ENCODE data around the gene GPR183. TPM values are rescaled to one million over a fixed set of nuclear protein-coding genes. Genes with fewer than 3 reads are reported as not detected.

GPR183 gene
- total RNA-seq, 1 experiment from 2014 or later, result 49.6 TPM

DNA sequence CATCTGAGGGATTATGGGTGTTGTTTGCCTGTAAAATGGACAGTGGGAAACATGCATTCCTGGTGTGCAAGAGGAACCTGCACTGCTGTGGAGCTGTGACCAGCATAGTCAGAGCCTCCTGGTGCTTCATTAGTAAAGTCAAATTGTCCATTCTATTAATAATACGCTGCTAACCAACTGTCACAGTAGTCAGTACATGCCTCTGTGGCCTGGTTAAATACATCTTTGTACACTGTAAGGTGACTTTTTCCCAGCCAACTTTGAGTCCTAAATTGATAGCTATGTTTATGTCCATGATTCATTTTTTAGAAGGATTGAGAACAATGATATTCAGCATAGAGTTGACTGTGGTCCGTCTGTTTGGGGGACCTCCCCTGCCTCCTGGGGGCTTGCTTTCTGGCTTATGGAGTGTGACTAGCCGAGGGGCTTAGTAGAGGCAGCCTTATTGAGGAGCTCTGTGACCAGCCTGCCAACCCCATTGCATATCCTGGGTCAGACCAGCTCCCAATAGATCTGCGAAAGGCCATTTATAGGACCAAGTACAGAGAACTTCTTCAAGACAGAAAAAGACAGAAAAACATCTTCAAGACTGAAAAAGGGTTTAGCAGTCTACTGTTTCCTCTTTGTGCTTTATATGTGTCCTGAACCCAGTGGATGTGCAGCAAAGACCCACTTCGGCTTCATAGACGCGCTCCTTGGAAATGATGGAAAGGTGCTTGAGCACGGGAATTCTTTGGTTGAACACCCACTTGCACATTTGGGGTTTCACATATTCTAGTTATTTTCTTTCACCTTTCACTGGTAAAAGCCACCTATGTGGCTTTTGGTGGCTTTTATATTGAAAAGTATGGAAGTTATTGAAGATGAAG, 4.3 kb downstream of the GPR183 start:
- Histone ChIP-seq H3K9me3 (replicated peaks) (no peaks in the 10 kb centered on the region), H3K4me3 (no peak overlapping the region), H3K27me3 (replicated peaks) (no peaks in the 10 kb centered on the region), H3K4me1 (replicated peaks) (peaks cover 20% of the 10 kb centered on the region), H3K36me3 (no peaks in the 10 kb centered on the region), H3K27ac (no peak overlapping the region)
- no peak for DNase-seq (ENCODE audit: low read depth in 1 of 2, low spot score in 2 of 2)

DNA sequence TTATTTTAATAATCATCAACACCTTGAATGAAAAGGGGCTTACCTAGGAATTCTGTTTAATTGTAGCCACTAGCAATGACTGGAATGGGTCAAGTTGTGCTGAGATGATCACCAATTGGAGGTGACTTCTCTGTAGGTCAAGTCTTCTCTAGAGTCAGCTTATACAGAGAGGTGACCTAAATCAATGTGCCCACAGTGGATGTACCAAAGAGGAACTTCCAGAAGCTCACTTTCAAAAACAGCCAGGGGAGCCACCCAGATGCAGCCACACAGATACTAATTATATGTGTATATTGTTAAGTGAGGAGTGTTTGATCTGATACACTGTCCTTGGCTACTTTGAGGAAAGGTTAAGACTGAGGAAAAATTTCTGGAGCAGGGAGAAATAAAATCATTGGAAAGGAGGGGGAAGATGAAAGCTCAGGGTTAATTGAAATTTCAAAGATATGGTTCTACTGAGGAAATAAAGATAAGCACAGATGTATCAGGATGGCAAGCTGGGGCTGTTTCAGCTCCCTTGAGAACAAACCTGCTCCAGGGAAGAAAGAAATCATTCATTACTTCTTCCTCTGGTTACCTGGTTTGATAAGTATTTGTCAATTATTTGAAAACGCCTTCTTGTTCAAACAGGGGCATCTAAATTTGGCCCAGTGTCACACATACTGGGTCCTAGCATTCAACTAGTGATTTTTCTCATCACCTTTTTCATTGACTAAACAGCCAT, 5.1 kb downstream of the GPR183 start:
- no peak for DNase-seq (ENCODE audit: low read depth in 1 of 2, low spot score in 2 of 2)
- Histone ChIP-seq H3K27me3 (replicated peaks) (no peaks in the 10 kb centered on the region), H3K9me3 (replicated peaks) (no peaks in the 10 kb centered on the region)

DNA sequence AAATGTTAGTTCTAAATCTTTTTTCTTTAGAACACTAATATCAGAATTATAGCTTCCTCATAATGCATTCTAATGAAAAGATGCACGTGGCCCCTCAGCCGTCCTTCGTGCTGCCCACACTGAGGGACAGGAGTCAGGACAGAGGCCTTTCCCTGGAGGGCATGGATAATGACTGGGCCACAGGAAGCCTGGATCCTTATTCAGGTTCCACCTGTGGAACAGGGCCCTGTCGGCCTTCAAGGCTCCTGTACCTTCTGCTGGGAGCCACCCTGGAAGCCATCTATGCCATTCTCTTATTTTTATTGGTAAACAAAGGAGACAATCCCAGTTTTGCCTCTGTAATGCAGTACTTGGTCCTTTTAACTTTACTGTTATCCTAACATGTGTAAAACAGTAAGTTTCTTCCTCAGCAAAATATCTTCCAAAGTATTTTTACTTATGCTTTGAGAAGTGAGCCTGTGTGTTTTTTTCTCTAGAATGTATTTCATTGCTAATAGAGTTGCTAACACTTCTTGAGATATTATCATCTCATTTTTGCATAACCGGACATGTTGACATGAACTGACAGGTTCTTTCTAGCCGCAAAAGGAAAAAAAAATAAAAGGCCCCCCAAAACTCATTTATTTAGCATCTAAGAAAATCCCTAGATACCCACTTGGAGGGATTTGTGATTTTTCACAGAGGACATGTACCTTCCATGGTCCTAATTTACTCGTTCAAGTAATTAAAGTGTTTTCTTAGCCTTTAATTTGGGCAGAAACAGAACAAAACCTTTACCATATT, 6.0 kb downstream of the GPR183 start:
- Histone ChIP-seq H3K4me1 (replicated peaks) (peaks cover 3% of the 10 kb centered on the region), H3K4me3 (no peak overlapping the region), H3K27me3 (replicated peaks) (no peaks in the 10 kb centered on the region), H3K9me3 (replicated peaks) (no peaks in the 10 kb centered on the region), H3K36me3 (no peaks in the 10 kb centered on the region), H3K27ac (no peak overlapping the region)
- peak in 1 of 2 experiments; percentile 66 for DNase-seq (ENCODE audit: low read depth in 1 of 2, low spot score in 2 of 2)

More for the DNA sequence above, 5.1 kb downstream of the GPR183 start:
- Histone ChIP-seq H3K4me3 (no peak overlapping the region), H3K36me3 (no peaks in the 10 kb centered on the region), H3K27ac (no peak overlapping the region), H3K4me1 (replicated peaks) (peaks cover 12% of the 10 kb centered on the region)

DNA sequence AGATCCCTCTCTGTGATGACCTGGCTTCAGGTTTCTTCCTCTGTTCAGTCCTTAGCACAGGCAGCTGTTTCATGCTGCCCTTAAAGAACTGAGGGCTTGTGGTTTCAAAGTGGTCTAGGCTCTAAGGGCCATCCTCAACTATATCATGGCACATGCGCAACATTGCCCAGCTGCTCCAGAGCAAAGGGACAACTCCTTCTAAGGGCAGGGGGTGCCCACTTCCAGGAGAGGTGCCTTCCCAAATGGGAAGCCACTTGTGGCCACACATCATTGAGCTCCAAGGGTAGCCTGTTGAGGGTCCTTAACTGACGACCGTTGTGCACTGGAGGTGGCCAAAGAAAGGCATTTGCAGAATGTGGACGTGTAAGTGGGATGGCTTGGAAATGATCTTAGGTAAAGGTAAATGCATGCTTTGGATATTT, 7.3 kb downstream of the GPR183 start:
- peak in 1 of 2 experiments; percentile 66 for DNase-seq (ENCODE audit: low read depth in 1 of 2, low spot score in 2 of 2)
- Histone ChIP-seq H3K36me3 (peaks cover 9% of the 10 kb centered on the region), H3K27ac (no peak overlapping the region), H3K27me3 (replicated peaks) (no peaks in the 10 kb centered on the region), H3K4me3 (no peak overlapping the region), H3K4me1 (replicated peaks) (no peaks in the 10 kb centered on the region; the same call in 1 of the 2 replicates), H3K9me3 (replicated peaks) (no peaks in the 10 kb centered on the region)

DNA sequence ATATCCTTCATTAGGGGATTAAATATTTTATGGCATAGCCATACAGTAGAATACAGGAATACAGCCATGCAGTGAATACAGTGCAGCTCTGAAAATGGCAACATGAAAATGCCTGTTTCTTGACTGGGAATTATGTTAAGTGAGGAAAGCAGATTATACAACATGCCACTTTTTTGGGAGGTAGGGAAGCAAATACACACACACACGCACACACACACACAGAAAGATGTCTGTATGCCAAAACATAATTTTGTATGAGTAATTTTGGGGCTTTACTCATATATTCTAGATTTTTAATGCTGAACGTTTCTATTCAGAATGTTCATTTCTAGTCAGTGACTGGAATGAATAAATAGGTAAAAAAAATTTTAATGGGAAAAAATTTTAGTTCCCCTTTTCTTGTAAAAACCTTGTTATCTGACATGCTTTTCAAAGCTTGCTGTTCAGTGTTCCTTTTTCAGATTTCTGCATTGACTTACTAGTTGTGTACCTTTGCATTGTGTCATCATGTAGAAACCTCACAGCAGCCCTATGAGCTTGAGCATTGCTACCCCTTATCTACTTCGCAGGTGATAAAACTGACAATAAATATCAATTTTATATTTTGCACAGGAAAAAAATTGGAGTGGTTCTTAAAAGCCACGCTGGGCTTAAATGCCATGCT, 7.8 kb downstream of the GPR183 start:
- Histone ChIP-seq H3K27me3 (replicated peaks) (no peaks in the 10 kb centered on the region), H3K27ac (no peak overlapping the region), H3K4me3 (no peak overlapping the region), H3K9me3 (replicated peaks) (no peaks in the 10 kb centered on the region), H3K36me3 (peaks cover 11% of the 10 kb centered on the region), H3K4me1 (replicated peaks) (no peaks in the 10 kb centered on the region; the same call in 1 of the 2 replicates)
- DNase-seq (ENCODE audit: low read depth in 1 of 2, low spot score in 2 of 2), result no peak

DNA sequence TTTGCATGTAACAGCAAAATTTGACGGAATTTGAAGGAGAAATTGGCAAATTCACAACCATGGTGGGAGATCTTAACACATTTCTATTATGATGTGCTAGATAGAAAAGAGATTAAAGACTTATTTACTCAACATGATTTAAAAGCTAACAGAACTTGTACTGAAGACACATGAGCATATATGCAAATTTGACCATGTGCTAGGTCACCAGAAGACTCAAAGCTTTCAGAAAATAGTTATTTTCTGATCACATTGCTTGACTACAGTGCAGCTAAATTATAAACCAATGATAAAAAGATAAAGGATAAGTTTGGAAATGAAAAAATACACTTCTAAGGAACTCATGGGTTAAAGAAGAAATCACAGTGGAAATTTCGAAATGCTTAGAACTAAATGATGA, 9.1 kb downstream of the GPR183 start:
- no peak overlapping the region for H3K27ac ChIP-seq
- peaks cover 14% of the 10 kb centered on the region for H3K36me3 ChIP-seq
- DNase-seq (ENCODE audit: low read depth in 1 of 2, low spot score in 2 of 2), result no peak
- no peaks in the 10 kb centered on the region for H3K9me3 ChIP-seq (replicated peaks)
- no peaks in the 10 kb centered on the region for H3K27me3 ChIP-seq (replicated peaks)
- H3K4me3 ChIP-seq, result no peak overlapping the region
- no peaks in the 10 kb centered on the region; the same call in 1 of the 2 replicates for H3K4me1 ChIP-seq (replicated peaks)

DNA sequence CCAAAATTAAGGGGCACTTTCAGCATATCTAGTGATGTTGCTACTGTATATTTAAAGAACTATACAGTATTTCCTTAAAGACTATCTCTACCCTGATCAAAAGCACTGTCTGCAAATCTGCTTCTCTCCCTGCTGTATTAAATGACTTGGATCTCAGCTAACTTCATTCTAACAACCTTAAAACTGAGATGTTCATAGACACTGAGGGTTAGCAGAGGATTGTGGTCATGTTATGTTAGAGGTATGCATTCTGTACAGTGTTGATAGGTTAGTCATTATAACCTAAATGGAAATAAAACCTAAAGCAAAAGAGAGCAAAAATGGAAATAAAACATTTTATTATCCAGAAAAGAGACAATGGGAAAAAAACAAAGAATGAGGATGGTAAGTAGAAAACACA, 9.9 kb downstream of the GPR183 start:
- peaks cover 14% of the 10 kb centered on the region for H3K36me3 ChIP-seq
- no peaks in the 10 kb centered on the region for H3K27me3 ChIP-seq (replicated peaks)
- H3K9me3 ChIP-seq (replicated peaks), result no peaks in the 10 kb centered on the region
- H3K4me1 ChIP-seq (replicated peaks), result no peaks in the 10 kb centered on the region; the same call in 1 of the 2 replicates
- no peak for DNase-seq (ENCODE audit: low read depth in 1 of 2, low spot score in 2 of 2)
- no peak overlapping the region for H3K27ac ChIP-seq
- no peak overlapping the region for H3K4me3 ChIP-seq

DNA sequence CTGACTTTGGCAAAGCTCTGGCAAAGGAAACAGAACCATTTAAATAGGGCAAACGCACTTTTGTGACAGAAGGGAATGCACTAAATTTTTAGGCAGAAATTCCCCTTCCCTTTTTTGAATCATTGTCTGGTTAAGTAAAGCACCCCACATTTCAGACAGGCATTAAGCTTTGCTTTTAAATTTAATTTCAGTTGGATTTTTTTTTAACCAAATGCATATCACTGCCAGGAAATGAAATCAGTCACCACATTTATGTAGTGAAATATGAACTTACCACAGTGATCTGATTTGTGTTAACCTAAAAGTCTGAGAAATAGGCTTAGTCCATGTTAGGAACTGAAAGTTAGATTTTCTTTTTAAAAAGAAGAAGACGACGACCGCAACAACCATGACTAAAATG, 10.8 kb downstream of the GPR183 start:
- Histone ChIP-seq H3K27me3 (replicated peaks) (no peaks in the 10 kb centered on the region), H3K4me3 (no peak overlapping the region), H3K4me1 (replicated peaks) (no peaks in the 10 kb centered on the region; the same call in 1 of the 2 replicates), H3K27ac (no peak overlapping the region), H3K9me3 (replicated peaks) (no peaks in the 10 kb centered on the region), H3K36me3 (peaks cover 14% of the 10 kb centered on the region)
- DNase-seq (ENCODE audit: low read depth in 1 of 2, low spot score in 2 of 2), result no peak

DNA sequence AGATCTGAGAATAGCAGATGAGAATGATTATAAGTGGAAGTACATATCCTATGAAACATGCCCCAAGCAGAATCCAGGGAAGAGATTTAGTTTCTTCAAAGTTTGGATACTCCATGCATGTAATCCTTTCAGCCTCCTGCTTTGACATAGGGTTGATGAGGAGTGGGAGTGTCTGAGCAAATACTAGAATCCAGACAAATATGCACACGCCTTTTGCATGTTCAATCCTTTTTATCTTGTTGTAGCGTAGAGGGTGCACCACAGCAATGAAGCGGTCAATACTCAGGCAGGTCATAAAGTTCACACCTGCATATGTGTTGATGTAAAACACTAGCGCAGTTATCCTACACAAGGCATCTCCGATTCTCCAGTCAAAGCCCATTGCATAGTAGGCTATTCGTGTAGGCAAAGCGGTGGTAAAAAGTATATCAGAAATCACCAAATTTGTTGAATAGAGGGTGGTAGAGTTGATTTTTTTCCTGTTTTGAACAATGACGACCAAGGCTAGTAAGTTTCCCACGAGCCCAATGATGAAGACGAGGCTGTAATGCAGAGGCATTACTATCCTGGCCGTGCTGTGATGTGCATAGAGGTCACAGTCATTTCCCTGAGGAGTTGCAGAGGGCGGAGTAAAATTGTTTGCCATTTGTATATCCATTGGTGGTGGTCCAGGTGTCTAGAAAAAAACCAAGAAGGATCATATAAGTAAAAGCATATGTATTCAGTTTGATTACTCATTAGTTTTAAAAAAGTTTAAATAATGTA, 11.5 kb downstream of the GPR183 start:
- Histone ChIP-seq H3K27ac (no peak overlapping the region), H3K9me3 (replicated peaks) (no peaks in the 10 kb centered on the region), H3K36me3 (peaks cover 14% of the 10 kb centered on the region), H3K27me3 (replicated peaks) (no peaks in the 10 kb centered on the region), H3K4me1 (replicated peaks) (no peaks in the 10 kb centered on the region; the same call in 1 of the 2 replicates), H3K4me3 (no peak overlapping the region)
- peak in 1 of 2 experiments; percentile 52 for DNase-seq (ENCODE audit: low read depth in 1 of 2, low spot score in 2 of 2)

DNA sequence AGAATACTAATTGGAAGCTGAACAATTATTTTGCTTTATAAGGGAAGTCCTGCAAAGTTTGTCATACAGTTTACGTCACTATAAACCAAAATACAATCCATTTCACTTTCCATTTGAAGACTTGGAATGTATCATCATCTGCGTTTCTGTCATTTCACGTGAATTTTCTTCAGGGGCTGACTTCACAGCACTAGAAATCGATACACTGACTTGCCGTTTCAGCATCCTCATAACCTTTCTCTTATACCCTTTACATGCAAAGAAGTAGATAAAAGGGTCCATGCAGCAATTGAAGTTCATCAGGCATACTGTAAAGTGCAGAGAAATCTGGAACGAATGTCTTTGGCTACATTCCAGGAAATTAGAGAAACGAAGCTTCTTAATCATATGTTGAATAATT, 12.2 kb downstream of the GPR183 start:
- no peaks in the 10 kb centered on the region for H3K9me3 ChIP-seq (replicated peaks)
- no peak overlapping the region for H3K27ac ChIP-seq
- no peak for DNase-seq (ENCODE audit: low read depth in 1 of 2, low spot score in 2 of 2)
- no peaks in the 10 kb centered on the region; the same call in 1 of the 2 replicates for H3K4me1 ChIP-seq (replicated peaks)
- peaks cover 14% of the 10 kb centered on the region for H3K36me3 ChIP-seq
- H3K4me3 ChIP-seq, result no peak overlapping the region
- H3K27me3 ChIP-seq (replicated peaks), result no peaks in the 10 kb centered on the region

DNA sequence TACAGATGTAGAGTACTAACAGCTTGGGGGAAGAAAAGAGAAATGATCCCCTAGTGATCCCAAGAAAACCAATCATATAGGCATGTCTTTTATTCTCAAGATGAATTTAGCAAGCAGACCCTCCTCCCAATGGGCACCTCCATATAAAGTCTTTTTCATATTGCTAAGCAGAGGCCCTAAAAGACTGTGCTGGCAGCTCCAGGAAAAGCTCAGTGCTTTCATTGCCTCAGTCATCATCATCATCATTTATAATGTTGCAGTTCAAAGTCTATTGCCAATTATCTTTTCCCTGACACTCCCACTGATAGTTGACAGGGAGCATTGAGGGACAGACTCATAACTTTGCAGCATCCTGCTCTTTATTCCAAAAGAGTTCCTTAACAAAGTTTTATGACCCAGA, 13.0 kb downstream of the GPR183 start:
- H3K9me3 ChIP-seq (replicated peaks), result no peaks in the 10 kb centered on the region
- H3K36me3 ChIP-seq, result peaks cover 15% of the 10 kb centered on the region
- no peaks in the 10 kb centered on the region for H3K27me3 ChIP-seq (replicated peaks)
- DNase-seq (ENCODE audit: low read depth in 1 of 2, low spot score in 2 of 2), result no peak
- H3K4me3 ChIP-seq, result no peak overlapping the region
- H3K4me1 ChIP-seq (replicated peaks), result no peaks in the 10 kb centered on the region; the same call in 1 of the 2 replicates
- H3K27ac ChIP-seq, result no peak overlapping the region

DNA sequence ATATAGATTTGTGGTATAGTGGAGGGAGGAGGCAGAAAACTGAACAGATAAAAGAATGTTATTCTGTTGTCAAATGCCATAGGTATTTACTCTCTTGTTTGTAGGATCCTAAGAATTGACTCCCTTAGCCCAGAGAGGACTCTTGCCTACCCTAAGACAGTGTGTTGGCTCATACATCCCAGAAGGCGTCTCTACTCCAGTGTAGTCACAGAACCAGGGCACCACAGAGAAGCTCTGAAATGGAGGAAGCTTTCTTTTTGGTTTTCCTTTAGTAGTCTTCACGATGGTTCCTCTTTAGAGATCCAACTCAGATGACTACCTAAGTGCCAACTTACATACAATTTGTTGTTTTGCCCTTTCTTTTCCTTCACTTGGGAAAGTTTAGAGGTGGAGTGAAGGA, 14.0 kb downstream of the GPR183 start:
- no peak overlapping the region for H3K4me3 ChIP-seq
- H3K27ac ChIP-seq, result no peak overlapping the region
- H3K36me3 ChIP-seq, result peaks cover 18% of the 10 kb centered on the region
- no peak for DNase-seq (ENCODE audit: low read depth in 1 of 2, low spot score in 2 of 2)
- H3K27me3 ChIP-seq (replicated peaks), result no peaks in the 10 kb centered on the region
- no peaks in the 10 kb centered on the region for H3K9me3 ChIP-seq (replicated peaks)
- no peaks in the 10 kb centered on the region; the same call in 1 of the 2 replicates for H3K4me1 ChIP-seq (replicated peaks)
